Measurements from ENCODE around the gene OTX2. TPM values are rescaled to one million over a fixed set of nuclear protein-coding genes. Genes with fewer than 3 reads are reported as not detected.

Gene OTX2
- total RNA-seq: not detected in 2 replicates

GRCh38 chr14:56810147-56810719 lies at the start of gene OTX2:
OTX2 (minus strand) TSS chr14:56810479; CDS start chr14:56805456, 5,023 bp downstream.

Small RNA genes lying within 50 kb of the gene (small RNA-seq; reads per million reads assigned to genes)
- not detected for gene RN7SL461P
- gene RNU6-1204P: not detected

Other genes with a start within 250 kb of the OTX2 start
- gene TMEM260, start 230.7 kb downstream of the OTX2 start, total RNA-seq: 22.9 and 23.5 TPM in 2 replicates